HepG2 (cell line): ENCODE measurements around the gene CADM3. TPM values are rescaled to one million over a fixed set of nuclear protein-coding genes. Genes with fewer than 3 reads are reported as not detected.

Experiments
- ATAC-seq: fragments of 200-7000 bp; cut with Tn5 transposase; 3 replicates; pipeline ENCODE4 v1.9.1; 2020; ENCODE audit warnings: mild to moderate bottlenecking, moderate library complexity
- BruUV-seq: library from RNA; stranded (reverse); fragments of 400-500 nt; replicated peaks from 2 replicates; lab custom pipeline; 2021; lab: Mats Ljungman, UMichigan
- CTCF ChIA-PET: fragments of 300-600 bp; formaldehyde crosslinking; extraction: SDS; loops from one replicate; lab custom pipeline; 2021; ENCODE audit warnings: low total read pairs, inconsistent platforms, low intra/inter-chr PET ratio; lab: Yijun Ruan, JAX
- POLR2A ChIA-PET: fragments of 350-600 bp; sonication (Branson Sonifier 250); formaldehyde crosslinking; loops from one replicate; lab custom pipeline; 2020; ENCODE audit warnings: antibody characterized with exemption, inconsistent platforms; lab: Yijun Ruan, JAX
- DNase-seq: peaks from one replicate; pipeline ENCODE4 v3.0.0-alpha.2; 2015; ENCODE audit warnings: low spot score
- FAIRE-seq: peaks from 3 replicates; lab custom pipeline; 2011; peaks lifted over from hg19 to GRCh38; lab: Jason Lieb, UNC
- H2AFZ ChIP-seq: one replicate; pipeline ENCODE4 v1.6.1; 2011; ENCODE audit warnings: low read length, inconsistent platforms
- H3K27ac ChIP-seq: fragments of 300-600 bp; 3 replicates; pipeline ENCODE4 v1.8.0; 2011; ENCODE audit warnings: mixed run types, mild to moderate bottlenecking, mixed read lengths, low read length, inconsistent platforms; ENCODE audit not compliant: insufficient read depth; ENCODE audit errors: extremely low read length
- H3K27me3 ChIP-seq, 2 experiments: fragments of 200-600 bp in 1 of 2; 2 replicates in 1 of 2; 3 replicates in 1 of 2; pipeline versions ENCODE4 v1.6.0 to v1.8.0; 2011; ENCODE audit warnings: low read length in 2 of 2, mild to moderate bottlenecking in 2 of 2, moderate library complexity in 2 of 2, inconsistent platforms in 1 of 2; ENCODE audit not compliant: insufficient read depth in 2 of 2, control insufficient read depth in 1 of 2
- H3K36me3 ChIP-seq, 2 experiments: fragments of 200-600 bp in 1 of 2; replicated peaks in 1 of 2; 2 replicates in 1 of 2; 3 replicates in 1 of 2; pipeline versions ENCODE4 v1.5.1 to v1.8.0; 2011; ENCODE audit warnings: low read length in 2 of 2, inconsistent platforms in 1 of 2; ENCODE audit not compliant: insufficient read depth in 2 of 2, control insufficient read depth in 1 of 2
- H3K4me1 ChIP-seq: 2 replicates; pipeline ENCODE4 v1.5.1; 2012; ENCODE audit warnings: low read length, inconsistent platforms; ENCODE audit not compliant: insufficient read depth
- H3K4me2 ChIP-seq: 2 replicates; pipeline ENCODE4 v1.6.0; 2011; ENCODE audit warnings: low read depth, low read length, inconsistent platforms
- H3K4me3 ChIP-seq, 3 experiments: fragments of 200-600 bp in 1 of 3; sonication (generic), shearing (Covaris generic) in 1 of 3; replicated peaks in 1 of 3; 2 replicates each; pipeline ENCODE4 v1.5.1; 2011 to 2016; ENCODE audit warnings: low read length in 3 of 3, inconsistent platforms in 2 of 3, low read depth in 2 of 3, mild to moderate bottlenecking in 2 of 3, control low read depth in 1 of 3, mixed read lengths in 1 of 3; ENCODE audit not compliant: insufficient read depth in 1 of 3
- H3K79me2 ChIP-seq: one replicate; pipeline ENCODE4 v1.6.1; 2011; ENCODE audit warnings: low read length, inconsistent platforms; ENCODE audit not compliant: insufficient read depth
- H3K9ac ChIP-seq: 2 replicates; pipeline ENCODE4 v1.6.0; 2011; ENCODE audit warnings: mild to moderate bottlenecking, low read depth, low read length, inconsistent platforms; ENCODE audit not compliant: insufficient read depth
- H3K9me3 ChIP-seq: 2 replicates; pipeline ENCODE4 v1.5.1; 2012; ENCODE audit warnings: mild to moderate bottlenecking, low read length
- H4K20me1 ChIP-seq: 2 replicates; pipeline ENCODE4 v1.6.0; 2011; ENCODE audit warnings: inconsistent platforms, mild to moderate bottlenecking, low read length, moderate library complexity; ENCODE audit not compliant: insufficient read depth
- BCL6 ChIP-seq: IDR thresholded peaks from 2 replicates; pipeline ENCODE4 v1.6.1; 2016; ENCODE audit warnings: missing genetic modification reagents, missing compliant biosample characterization
- MYNN ChIP-seq: sonication (generic); formaldehyde crosslinking; IDR thresholded peaks from 2 replicates; pipeline ENCODE4 v1.4.0; 2020; ENCODE audit warnings: mild to moderate bottlenecking, low read depth, missing genetic modification reagents
- NFYC ChIP-seq: IDR thresholded peaks from 2 replicates; pipeline ENCODE4 v1.6.1; 2016; ENCODE audit warnings: missing genetic modification reagents, missing compliant biosample characterization
- NPAS2 ChIP-seq: sonication (generic); formaldehyde crosslinking; IDR thresholded peaks from 2 replicates; pipeline ENCODE4 v1.8.0; 2022; ENCODE audit warnings: mild to moderate bottlenecking, missing genetic modification reagents, borderline replicate concordance
- SMAD9 ChIP-seq: sonication (generic); formaldehyde crosslinking; IDR thresholded peaks from 2 replicates; pipeline ENCODE4 v1.5.1; 2020; ENCODE audit warnings: mild to moderate bottlenecking, missing genetic modification reagents
- SP4 ChIP-seq: sonication (generic); formaldehyde crosslinking; IDR thresholded peaks from 2 replicates; pipeline ENCODE4 v1.8.1; 2023; ENCODE audit warnings: mild to moderate bottlenecking, missing genetic modification reagents
- ZFP82 ChIP-seq: sonication (generic); formaldehyde crosslinking; IDR thresholded peaks from 2 replicates; pipeline ENCODE4 v1.5.1; 2020; ENCODE audit warnings: mild to moderate bottlenecking, missing genetic modification reagents, borderline replicate concordance
- ZNF772 ChIP-seq: sonication (generic); formaldehyde crosslinking; IDR thresholded peaks from 2 replicates; pipeline ENCODE4 v1.5.0; 2020; ENCODE audit warnings: mild to moderate bottlenecking, missing genetic modification reagents
- WGBS: methylation state at CpG from one replicate; pipeline ENCODE4 v1.1.6; 2017; ENCODE audit warnings: low lambda C conversion rate; 5-methylcytosine and 5-hydroxymethylcytosine counted together
- in situ Hi-C: cut with HindIII; loops from 2 replicates; pipeline ENCODE4 v1.10.0; 2017; ENCODE audit warnings: low pct_unique_long_range_greater_than_20kb; ENCODE audit not compliant: extremely low pct_ligation_motif_present
- intact Hi-C: fragments of 100-400 bp; cut with micrococcal nuclease; formaldehyde crosslinking; loops from one replicate; pipeline ENCODE4 v1.10.0; 2022; ENCODE audit not compliant: unreplicated experiment
- polyA plus RNA-seq, 8 experiments: library from polyadenylated mRNA; depleted of rRNA in 3 of 8; stranded (reverse) in 7 of 8; unstranded in 1 of 8; fragments of >200 nt; fragmentation: Illumina TruSeq in 4 of 8; extraction: Trizol in 4 of 8; gene quantifications; 2 replicates each; pipeline versions ENCODE4 v1.2.1 to v1.2.3, GENCODE V29; 2011 to 2016; ENCODE audit warnings: low read depth in 4 of 8, missing spikeins in 1 of 8, mixed read lengths in 1 of 8; ENCODE audit not compliant: insufficient read depth in 1 of 8
- total RNA-seq, 5 experiments: library from RNA; depleted of rRNA; stranded (reverse); fragments of >200 nt; fragmentation: Illumina TruSeq; extraction: Trizol; gene quantifications; 2 replicates each; pipeline ENCODE4 v1.2.3, GENCODE V29; 2016; ENCODE audit warnings: low read depth in 1 of 5
- TF ChIP-seq, protein P1 (sequence below): sonication (generic); formaldehyde crosslinking; IDR thresholded peaks from 2 replicates; pipeline ENCODE4 v1.4.0; 2020; ENCODE audit warnings: missing genetic modification reagents
- TF ChIP-seq, protein P2 (sequence below): sonication (generic); formaldehyde crosslinking; IDR thresholded peaks from 2 replicates; pipeline ENCODE4 v1.5.0; 2020; ENCODE audit warnings: mild to moderate bottlenecking, missing genetic modification reagents, borderline replicate concordance
- TF ChIP-seq, protein P3 (sequence below): IDR thresholded peaks from 2 replicates; pipeline ENCODE4 v1.6.1; 2016; ENCODE audit warnings: control low read depth
- TF ChIP-seq, protein P4 (sequence below): sonication (generic); formaldehyde crosslinking; IDR thresholded peaks from 2 replicates; pipeline ENCODE4 v1.4.0; 2020; ENCODE audit warnings: missing genetic modification reagents
- TF ChIP-seq, protein P5 (sequence below): sonication (generic); formaldehyde crosslinking; IDR thresholded peaks from 2 replicates; pipeline ENCODE4 v1.8.0; 2022; ENCODE audit warnings: mild to moderate bottlenecking, missing genetic modification reagents, moderate library complexity

CADM3 gene
- total and polyA plus RNA-seq, 2 of the 13 experiments (the other 11 are each of a cell fraction or from before 2014, with no cell fraction given) = not detected

DNA sequence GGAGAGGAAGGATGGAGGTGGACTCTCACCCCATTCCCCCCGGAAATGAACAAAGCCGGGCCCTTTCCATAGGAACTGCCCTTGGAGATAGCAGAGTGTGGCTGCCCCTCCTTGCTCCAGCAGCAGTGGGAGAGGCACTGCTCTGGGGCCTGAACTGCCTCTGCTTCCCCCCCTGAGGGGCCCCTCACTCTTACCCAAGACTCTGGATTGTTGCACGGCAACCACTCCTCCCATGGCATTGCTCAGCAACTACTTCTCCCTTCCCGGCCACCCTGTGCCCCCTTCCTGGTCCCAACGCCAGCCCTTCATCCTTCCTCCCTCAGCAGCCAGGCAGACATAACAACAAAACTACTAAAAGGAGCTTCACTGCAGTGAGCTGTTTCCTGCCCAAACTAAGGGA is 30.2 kb downstream of the CADM3 start (continued):
- TF ChIP-seq, protein P1, sequence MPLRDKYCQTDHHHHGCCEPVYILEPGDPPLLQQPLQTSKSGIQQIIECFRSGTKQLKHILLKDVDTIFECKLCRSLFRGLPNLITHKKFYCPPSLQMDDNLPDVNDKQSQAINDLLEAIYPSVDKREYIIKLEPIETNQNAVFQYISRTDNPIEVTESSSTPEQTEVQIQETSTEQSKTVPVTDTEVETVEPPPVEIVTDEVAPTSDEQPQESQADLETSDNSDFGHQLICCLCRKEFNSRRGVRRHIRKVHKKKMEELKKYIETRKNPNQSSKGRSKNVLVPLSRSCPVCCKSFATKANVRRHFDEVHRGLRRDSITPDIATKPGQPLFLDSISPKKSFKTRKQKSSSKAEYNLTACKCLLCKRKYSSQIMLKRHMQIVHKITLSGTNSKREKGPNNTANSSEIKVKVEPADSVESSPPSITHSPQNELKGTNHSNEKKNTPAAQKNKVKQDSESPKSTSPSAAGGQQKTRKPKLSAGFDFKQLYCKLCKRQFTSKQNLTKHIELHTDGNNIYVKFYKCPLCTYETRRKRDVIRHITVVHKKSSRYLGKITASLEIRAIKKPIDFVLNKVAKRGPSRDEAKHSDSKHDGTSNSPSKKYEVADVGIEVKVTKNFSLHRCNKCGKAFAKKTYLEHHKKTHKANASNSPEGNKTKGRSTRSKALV (CRISPR knock-in tag) = no peak
- TF ChIP-seq SMAD9 = no peak
- no peak for TF ChIP-seq BCL6
- TF ChIP-seq NFYC (CRISPR knock-in tag) = no peak
- TF ChIP-seq, all 625 proteins: peak for 0

DNA sequence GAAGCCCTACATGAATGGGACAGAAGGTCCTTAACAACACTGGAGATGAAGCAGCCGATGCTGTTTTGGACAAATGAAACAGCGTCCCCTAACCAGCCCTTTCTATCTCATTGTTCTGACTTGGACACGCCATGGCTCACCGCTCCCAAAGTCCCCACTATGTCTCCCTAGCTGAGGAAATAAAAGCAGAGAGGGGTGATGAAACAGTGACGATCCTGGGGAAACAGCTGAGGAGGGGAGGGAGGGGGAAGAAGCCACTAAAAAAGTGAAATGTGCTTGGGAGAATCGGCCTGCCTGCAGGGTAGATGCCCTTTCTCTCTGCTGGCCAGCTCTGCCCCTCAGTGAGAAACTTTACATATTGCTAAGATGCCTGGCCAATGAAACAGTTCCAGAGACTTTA is 32.2 kb downstream of the CADM3 start:
- CTCF ChIA-PET = no interaction called here
- Histone ChIP-seq H3K27ac (no peak overlapping the region), H3K9me3 (no peaks in the 10 kb centered on the region), H4K20me1 (no peaks in the 10 kb centered on the region), H3K36me3 (no peaks in the 10 kb centered on the region), H2AFZ (no peak overlapping the region), H3K27me3 (no peaks in the 10 kb centered on the region; a peak in 1 of 5 replicates), H3K4me2 (no peak overlapping the region), H3K4me1 (no peaks in the 10 kb centered on the region), H3K4me3 (no peak overlapping the region), H3K79me2 (no peaks in the 10 kb centered on the region), H3K9ac (no peak overlapping the region)
- POLR2A ChIA-PET = no interaction called here
- BruUV-seq = no TSS peak
- FAIRE-seq = no peak
- DNase-seq = no peak
- in situ Hi-C loops (no loop called here), intact Hi-C loops (no loop called here)
- ATAC-seq = no peak
- WGBS = 13% methylated on average over 6 of the region's 6 CpGs
- TF ChIP-seq ZFP82 (CRISPR knock-in tag) = no peak
- TF ChIP-seq, protein P2, sequence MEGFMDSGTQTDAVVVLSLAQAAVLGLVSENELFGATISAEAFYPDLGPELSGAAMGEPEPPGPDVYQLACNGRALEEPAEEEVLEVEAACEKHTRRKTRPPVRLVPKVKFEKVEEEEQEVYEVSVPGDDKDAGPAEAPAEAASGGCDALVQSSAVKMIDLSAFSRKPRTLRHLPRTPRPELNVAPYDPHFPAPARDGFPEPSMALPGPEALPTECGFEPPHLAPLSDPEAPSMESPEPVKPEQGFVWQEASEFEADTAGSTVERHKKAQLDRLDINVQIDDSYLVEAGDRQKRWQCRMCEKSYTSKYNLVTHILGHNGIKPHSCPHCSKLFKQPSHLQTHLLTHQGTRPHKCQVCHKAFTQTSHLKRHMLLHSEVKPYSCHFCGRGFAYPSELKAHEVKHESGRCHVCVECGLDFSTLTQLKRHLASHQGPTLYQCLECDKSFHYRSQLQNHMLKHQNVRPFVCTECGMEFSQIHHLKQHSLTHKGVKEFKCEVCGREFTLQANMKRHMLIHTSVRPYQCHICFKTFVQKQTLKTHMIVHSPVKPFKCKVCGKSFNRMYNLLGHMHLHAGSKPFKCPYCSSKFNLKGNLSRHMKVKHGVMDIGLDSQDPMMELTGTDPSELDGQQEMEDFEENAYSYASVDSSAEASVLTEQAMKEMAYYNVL (CRISPR knock-in tag) = no peak
- TF ChIP-seq, protein P3, sequence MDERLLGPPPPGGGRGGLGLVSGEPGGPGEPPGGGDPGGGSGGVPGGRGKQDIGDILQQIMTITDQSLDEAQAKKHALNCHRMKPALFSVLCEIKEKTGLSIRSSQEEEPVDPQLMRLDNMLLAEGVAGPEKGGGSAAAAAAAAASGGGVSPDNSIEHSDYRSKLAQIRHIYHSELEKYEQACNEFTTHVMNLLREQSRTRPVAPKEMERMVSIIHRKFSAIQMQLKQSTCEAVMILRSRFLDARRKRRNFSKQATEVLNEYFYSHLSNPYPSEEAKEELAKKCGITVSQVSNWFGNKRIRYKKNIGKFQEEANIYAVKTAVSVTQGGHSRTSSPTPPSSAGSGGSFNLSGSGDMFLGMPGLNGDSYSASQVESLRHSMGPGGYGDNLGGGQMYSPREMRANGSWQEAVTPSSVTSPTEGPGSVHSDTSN (CRISPR knock-in tag) = no peak
- TF ChIP-seq NPAS2 (CRISPR knock-in tag) = no peak
- TF ChIP-seq, protein P4, sequence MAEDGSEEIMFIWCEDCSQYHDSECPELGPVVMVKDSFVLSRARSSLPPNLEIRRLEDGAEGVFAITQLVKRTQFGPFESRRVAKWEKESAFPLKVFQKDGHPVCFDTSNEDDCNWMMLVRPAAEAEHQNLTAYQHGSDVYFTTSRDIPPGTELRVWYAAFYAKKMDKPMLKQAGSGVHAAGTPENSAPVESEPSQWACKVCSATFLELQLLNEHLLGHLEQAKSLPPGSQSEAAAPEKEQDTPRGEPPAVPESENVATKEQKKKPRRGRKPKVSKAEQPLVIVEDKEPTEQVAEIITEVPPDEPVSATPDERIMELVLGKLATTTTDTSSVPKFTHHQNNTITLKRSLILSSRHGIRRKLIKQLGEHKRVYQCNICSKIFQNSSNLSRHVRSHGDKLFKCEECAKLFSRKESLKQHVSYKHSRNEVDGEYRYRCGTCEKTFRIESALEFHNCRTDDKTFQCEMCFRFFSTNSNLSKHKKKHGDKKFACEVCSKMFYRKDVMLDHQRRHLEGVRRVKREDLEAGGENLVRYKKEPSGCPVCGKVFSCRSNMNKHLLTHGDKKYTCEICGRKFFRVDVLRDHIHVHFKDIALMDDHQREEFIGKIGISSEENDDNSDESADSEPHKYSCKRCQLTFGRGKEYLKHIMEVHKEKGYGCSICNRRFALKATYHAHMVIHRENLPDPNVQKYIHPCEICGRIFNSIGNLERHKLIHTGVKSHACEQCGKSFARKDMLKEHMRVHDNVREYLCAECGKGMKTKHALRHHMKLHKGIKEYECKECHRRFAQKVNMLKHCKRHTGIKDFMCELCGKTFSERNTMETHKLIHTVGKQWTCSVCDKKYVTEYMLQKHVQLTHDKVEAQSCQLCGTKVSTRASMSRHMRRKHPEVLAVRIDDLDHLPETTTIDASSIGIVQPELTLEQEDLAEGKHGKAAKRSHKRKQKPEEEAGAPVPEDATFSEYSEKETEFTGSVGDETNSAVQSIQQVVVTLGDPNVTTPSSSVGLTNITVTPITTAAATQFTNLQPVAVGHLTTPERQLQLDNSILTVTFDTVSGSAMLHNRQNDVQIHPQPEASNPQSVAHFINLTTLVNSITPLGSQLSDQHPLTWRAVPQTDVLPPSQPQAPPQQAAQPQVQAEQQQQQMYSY = no peak
- TF ChIP-seq, protein P5, sequence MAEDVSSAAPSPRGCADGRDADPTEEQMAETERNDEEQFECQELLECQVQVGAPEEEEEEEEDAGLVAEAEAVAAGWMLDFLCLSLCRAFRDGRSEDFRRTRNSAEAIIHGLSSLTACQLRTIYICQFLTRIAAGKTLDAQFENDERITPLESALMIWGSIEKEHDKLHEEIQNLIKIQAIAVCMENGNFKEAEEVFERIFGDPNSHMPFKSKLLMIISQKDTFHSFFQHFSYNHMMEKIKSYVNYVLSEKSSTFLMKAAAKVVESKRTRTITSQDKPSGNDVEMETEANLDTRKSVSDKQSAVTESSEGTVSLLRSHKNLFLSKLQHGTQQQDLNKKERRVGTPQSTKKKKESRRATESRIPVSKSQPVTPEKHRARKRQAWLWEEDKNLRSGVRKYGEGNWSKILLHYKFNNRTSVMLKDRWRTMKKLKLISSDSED = no peak
- no peak for TF ChIP-seq SP4 (CRISPR knock-in tag)
- no peak for TF ChIP-seq ZNF772 (CRISPR knock-in tag)
- TF ChIP-seq MYNN (CRISPR knock-in tag) = no peak
